GM21825 (cell line): ENCODE measurements around the gene ABLIM3.
"Not testable (repeated sequence)": the region's sequence is repeated elsewhere in the genome, so short reads cannot be mapped to it uniquely, and the experiment has no call there.

Experiments
- ATAC-seq: cut with Tn5 transposase; IDR thresholded peaks from one replicate; pipeline ENCODE4 v1.9.1; 2021; ENCODE audit warnings: mild to moderate bottlenecking, moderate library complexity; ENCODE audit not compliant: unreplicated experiment

The ABLIM3 gene

DNA sequence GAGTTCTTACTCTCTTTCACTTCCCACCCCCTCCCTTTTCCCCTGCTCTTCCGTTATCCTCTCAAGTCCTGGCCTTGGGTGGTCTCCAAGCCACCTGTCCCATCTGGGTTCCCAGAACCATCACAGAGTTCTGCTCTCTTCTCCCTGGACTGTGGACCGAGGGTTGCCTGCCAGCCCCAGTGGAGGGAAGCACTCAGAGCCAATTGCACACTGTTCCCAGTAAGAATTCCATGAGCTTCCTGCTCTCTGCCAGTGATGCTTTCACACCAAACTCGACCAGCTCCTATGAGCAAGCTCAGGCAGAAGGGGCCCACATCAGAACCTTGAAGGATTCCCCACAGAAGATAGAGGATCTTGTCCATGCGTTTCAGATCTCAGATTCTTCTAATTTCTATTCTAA is 110.3 kb downstream of the ABLIM3 start:
- ATAC-seq, result no peak

GRCh38 chr5:149254506-149254905 is 113.2 kb downstream of the ABLIM3 start:
- ATAC-seq, result no peak

- ATAC-seq, result no peak
Observed at GRCh38 chr5:149256451-149256850, 115.2 kb downstream of the ABLIM3 start.

GRCh38 chr5:149257131-149257530 is 115.8 kb downstream of the ABLIM3 start:
- no peak for ATAC-seq

GRCh38 chr5:149257889-149258705 is 116.8 kb downstream of the ABLIM3 start:
- no peak for ATAC-seq

GRCh38 chr5:149260761-149261160 is 119.5 kb downstream of the ABLIM3 start:
- ATAC-seq, result no peak

- no peak for ATAC-seq
Observed at GRCh38 chr5:149261246-149261645, 120.0 kb downstream of the ABLIM3 start.

- ATAC-seq, result no peak
Observed at GRCh38 chr5:149262315-149262714, 121.0 kb downstream of the ABLIM3 start.

- peak; percentile 82 for ATAC-seq
Observed at GRCh38 chr5:149264439-149265067, 123.3 kb downstream of the ABLIM3 start.

GRCh38 chr5:149265068-149265465 is 123.8 kb downstream of the ABLIM3 start:
- no peak for ATAC-seq

- no peak for ATAC-seq
Observed at GRCh38 chr5:149265597-149265996, 124.3 kb downstream of the ABLIM3 start.

DNA sequence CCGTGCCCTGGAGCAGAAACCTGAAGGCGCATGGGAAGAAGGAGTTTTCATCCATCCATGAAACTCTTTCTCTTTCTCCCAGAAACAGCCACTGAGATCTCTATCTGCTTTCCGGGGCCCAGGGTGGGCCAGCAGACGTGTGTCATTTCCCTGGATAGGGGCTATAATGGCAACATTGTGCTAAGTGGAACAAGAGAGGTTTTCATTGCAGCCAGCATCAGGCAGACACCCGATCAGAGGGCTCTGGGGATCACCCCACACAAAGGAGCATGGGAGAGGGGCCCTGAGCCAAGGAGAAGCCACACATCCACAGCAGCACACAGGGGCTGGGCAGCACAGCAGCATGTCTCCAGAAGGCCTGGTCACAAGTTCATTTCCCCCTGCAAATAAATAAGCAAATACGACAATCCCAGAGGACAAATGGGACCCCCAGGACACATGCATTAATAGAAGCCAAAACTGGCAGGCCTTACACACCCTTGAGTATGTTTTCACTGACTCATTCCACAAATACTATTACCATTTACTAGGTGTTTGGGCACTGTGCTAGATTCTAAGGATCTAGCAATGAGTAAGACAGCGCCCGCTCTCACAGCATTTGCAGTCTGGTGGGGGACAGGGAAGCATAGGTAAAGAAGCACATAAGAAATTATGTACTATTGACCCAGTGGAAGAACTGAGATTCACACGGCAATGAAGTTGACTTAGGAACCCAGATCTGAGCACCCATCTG is 126.1 kb downstream of the ABLIM3 start:
- no peak for ATAC-seq

GRCh38 chr5:149268928-149269557 is 127.8 kb downstream of the ABLIM3 start:
- no peak for ATAC-seq

GRCh38 chr5:149271195-149271715 is 130.0 kb downstream of the ABLIM3 start:
- ATAC-seq, result no peak

- no peak for ATAC-seq
Observed at GRCh38 chr5:149271716-149272563, 130.6 kb downstream of the ABLIM3 start, which contains the start of gene AFAP1L1. Gene AFAP1L1, plus strand, starts transcription at chr5:149271859. Its CDS starts 110 bp downstream, at chr5:149271969.

DNA sequence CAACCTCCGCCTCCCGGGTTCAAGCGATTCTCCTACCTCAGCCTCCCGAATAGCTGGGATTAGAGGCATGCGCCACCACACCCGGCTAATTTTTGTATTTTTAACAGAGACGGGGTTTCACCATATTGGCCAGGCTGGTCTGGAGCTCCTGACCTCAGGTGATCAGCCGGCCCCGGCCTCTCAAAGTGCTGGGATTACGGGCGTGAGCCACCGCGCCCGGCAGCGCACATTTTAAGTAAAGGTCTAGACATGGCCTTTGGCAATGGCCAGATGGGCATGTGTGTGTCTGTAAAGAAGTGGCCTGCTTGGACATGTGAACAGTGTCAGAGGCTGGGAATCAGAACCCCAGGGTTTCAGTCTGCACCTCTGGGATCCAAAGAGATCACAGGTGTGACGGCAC is 131.5 kb downstream of the ABLIM3 start:
- not testable (repeated sequence) for ATAC-seq

DNA sequence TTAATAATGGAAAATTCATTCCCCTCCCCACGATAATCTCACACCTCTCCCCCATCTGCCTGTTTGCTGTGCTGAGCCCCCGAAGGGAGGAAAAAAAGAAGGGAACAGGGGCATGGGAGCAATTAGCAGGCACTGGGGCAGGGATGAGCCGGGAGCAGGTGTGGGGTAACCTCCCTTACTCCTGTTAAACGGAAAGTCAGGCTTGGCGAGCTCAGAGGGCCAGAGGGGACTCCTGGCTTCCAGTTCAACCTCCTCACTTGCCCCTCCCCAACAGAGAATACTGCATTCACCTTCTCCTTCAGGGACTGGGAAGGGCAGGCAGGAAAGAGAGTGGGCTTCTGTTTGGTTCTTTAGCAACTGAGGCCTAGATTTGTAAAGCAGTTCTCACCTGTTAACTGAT is 131.9 kb downstream of the ABLIM3 start:
- no peak for ATAC-seq

DNA sequence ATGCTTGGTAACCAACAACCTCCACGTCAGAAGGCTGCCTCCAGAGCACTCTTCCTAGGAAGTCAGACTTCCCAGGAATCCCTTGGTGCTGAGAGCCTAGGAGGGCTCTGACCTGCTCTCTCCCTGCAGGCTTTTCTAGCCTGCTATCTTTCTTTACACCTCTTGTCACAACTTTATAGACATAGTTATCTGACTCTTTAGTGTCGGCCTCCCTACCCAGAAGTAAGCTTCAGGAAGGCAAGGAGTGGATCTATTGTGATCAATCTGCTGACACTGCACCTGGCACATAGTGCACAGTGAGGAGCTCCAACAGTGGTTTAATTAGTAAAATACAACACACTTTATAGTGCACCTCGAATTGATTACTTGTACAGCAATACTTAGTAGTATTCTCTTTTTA is 132.7 kb downstream of the ABLIM3 start:
- ATAC-seq, result no peak

GRCh38 chr5:149274939-149275338 is 133.6 kb downstream of the ABLIM3 start:
- ATAC-seq, result no peak

GRCh38 chr5:149277801-149278200 is 136.5 kb downstream of the ABLIM3 start:
- ATAC-seq, result no peak
